ENCODE data around the gene SASH3. TPM values are rescaled to one million over a fixed set of nuclear protein-coding genes. Genes with fewer than 3 reads are reported as not detected.

The SASH3 gene
- total RNA-seq, 4 donors from 2014 or later: 7.3 to 76.3 (median 18.0) TPM

- no peak for TF ChIP-seq CTCF (IDR thresholded peaks at IDR 0.05; ENCODE audit: low read depth)
Measured at GRCh38 chrX:129793604-129794191, 13.9 kb downstream of the SASH3 start.

DNA sequence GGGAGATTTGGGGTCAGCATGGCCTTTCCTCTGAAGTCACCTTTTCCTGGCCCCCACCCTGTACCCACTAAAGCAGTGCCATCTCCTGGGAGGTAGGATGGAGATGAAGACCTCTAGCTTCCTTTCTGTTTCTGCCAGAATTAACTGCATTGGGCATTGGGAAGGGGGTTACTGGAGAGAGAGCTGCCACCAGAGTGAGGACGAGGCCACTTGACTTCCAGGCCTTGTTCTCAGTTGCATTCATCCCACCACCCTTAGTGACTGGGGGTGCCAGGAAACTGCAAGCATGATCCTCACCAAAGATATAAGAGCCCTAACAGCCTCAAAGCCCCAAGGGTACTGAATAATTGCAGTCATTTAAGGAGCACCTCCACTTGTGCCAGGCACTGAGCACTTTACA lies 15.8 kb downstream of the SASH3 start:
- no peak for TF ChIP-seq CTCF (IDR thresholded peaks at IDR 0.05; ENCODE audit: low read depth)

- no peak for TF ChIP-seq CTCF (IDR thresholded peaks at IDR 0.05; ENCODE audit: low read depth)
Measured at GRCh38 chrX:129797251-129797906, 17.6 kb downstream of the SASH3 start.

DNA sequence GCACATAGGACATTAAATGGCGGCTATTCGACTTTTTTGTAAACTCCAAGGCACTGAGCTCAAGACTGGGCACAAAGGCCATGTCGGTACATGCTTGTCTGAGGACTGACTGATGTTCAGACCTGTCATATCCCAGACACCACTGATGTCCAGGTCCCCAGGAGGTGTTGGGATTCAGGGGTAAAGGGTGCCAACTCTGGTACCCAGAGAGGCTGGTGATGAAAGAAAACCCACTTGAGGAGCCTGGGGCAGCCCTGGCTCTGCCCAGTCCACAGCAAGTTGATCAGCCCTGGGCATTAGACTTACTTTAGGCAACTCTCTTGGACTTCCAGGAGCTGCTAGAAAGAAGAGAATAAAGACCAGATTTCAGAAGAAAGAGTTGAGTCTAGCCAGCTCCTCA lies 18.7 kb downstream of the SASH3 start:
- TF ChIP-seq CTCF (IDR thresholded peaks at IDR 0.05; ENCODE audit: low read depth): no peak

DNA sequence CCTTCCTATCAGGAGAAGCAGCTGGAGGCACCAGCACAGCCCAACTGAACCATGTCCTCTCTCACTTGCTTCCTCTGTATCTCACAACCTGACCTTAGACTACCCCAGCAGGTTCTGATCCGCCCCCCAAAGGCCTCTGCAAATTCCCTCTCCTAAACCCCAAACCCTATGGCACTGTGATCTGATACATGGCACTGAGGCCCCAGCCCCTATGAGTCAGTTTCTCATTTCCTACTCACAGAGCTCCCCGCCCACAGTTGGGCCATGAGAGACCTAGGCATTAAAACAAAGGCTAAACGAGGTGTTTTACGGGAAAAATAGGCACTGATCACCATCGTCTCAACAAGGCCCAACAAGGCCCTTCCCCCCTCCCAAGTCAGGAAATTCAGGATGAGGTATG lies 19.1 kb downstream of the SASH3 start:
- no peak for TF ChIP-seq CTCF (IDR thresholded peaks at IDR 0.05; ENCODE audit: low read depth)

GRCh38 chrX:129800186-129800585 lies 20.4 kb downstream of the SASH3 start:
- TF ChIP-seq CTCF (IDR thresholded peaks at IDR 0.05; ENCODE audit: low read depth): no peak

GRCh38 chrX:129802863-129803262 lies 23.1 kb downstream of the SASH3 start:
- TF ChIP-seq CTCF (IDR thresholded peaks at IDR 0.05; ENCODE audit: low read depth): no peak
